Panc1 (cell line): ENCODE data around the gene SLC9A1.

Source experiments
- POLR2AphosphoS5 ChIP-seq: IDR thresholded peaks from 2 replicates; pipeline ENCODE4 v1.6.1; 2012; ENCODE audit warnings: mild to moderate bottlenecking, low read depth, low read length, moderate library complexity
- SIN3A ChIP-seq: IDR thresholded peaks from 2 replicates; pipeline ENCODE4 v1.6.1; 2012; ENCODE audit warnings: low read depth, mild to moderate bottlenecking, low read length, moderate library complexity, borderline replicate concordance; ENCODE audit not compliant: insufficient read depth
- TF ChIP-seq, protein P1 (sequence below): fragments of 450-650 bp; IDR thresholded peaks from 2 replicates; pipeline ENCODE4 v1.5.1; 2017; ENCODE audit warnings: mild to moderate bottlenecking

DNA sequence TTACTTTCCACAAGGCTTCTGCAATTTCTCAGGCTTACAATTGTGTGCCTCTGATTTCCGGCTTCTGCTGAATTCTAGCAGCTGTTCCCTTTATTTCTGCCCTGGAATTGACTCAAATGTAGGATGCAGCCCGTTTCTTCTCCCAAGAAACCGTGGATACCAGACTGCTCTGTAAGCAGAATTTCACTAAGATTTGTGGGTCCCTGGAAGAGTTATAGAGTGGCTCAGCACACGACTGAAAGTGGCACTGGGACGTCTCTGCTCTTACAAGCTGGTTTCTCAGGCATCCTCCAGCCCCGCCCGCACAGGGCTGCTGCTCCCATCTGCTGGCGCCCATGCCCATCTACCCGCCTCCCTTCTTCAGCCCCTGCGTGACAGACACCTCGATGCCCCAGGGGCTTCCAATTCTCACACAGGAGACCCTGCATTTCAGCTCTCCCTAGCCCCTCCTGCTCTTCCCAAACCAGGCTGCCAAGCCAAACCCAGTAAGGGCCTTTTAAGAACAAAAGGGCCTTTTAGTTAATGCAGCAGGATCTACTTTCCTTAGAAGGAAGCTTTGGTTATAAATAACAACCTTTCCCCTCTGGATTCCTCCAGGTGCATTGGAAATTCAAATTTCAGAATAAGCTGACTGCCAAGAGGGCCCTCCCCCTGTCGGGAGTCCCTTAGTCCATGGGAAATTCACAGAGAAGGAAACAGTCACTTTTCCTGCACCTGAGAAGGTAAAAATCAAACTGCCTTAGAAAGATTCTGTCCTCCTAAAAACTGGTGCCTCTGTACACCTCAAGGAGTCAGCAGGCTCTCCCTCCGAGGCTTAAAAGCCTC, 96.9 kb downstream of the SLC9A1 start:
- TF ChIP-seq, protein P1, sequence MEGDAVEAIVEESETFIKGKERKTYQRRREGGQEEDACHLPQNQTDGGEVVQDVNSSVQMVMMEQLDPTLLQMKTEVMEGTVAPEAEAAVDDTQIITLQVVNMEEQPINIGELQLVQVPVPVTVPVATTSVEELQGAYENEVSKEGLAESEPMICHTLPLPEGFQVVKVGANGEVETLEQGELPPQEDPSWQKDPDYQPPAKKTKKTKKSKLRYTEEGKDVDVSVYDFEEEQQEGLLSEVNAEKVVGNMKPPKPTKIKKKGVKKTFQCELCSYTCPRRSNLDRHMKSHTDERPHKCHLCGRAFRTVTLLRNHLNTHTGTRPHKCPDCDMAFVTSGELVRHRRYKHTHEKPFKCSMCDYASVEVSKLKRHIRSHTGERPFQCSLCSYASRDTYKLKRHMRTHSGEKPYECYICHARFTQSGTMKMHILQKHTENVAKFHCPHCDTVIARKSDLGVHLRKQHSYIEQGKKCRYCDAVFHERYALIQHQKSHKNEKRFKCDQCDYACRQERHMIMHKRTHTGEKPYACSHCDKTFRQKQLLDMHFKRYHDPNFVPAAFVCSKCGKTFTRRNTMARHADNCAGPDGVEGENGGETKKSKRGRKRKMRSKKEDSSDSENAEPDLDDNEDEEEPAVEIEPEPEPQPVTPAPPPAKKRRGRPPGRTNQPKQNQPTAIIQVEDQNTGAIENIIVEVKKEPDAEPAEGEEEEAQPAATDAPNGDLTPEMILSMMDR: no peak
- TF ChIP-seq POLR2AphosphoS5 (no peak), SIN3A (no peak)
